GM12874 (cell line): ENCODE data around the gene JAML.

Experiments used
- TF ChIP-seq, protein P1 (sequence below): IDR thresholded peaks from 2 replicates; pipeline ENCODE4 v1.5.1; 2011; ENCODE audit warnings: low read depth, mild to moderate bottlenecking, control low read depth, low read length, moderate library complexity; ENCODE audit not compliant: insufficient read depth

JAML gene, protein sequence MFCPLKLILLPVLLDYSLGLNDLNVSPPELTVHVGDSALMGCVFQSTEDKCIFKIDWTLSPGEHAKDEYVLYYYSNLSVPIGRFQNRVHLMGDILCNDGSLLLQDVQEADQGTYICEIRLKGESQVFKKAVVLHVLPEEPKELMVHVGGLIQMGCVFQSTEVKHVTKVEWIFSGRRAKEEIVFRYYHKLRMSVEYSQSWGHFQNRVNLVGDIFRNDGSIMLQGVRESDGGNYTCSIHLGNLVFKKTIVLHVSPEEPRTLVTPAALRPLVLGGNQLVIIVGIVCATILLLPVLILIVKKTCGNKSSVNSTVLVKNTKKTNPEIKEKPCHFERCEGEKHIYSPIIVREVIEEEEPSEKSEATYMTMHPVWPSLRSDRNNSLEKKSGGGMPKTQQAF

GRCh38 chr11:118224511-118225188, at the start of gene JAML:
Gene JAML, minus strand, starts transcription at chr11:118225011. Its CDS starts 10,145 bp downstream, at chr11:118214866.
- TF ChIP-seq, protein P1, sequence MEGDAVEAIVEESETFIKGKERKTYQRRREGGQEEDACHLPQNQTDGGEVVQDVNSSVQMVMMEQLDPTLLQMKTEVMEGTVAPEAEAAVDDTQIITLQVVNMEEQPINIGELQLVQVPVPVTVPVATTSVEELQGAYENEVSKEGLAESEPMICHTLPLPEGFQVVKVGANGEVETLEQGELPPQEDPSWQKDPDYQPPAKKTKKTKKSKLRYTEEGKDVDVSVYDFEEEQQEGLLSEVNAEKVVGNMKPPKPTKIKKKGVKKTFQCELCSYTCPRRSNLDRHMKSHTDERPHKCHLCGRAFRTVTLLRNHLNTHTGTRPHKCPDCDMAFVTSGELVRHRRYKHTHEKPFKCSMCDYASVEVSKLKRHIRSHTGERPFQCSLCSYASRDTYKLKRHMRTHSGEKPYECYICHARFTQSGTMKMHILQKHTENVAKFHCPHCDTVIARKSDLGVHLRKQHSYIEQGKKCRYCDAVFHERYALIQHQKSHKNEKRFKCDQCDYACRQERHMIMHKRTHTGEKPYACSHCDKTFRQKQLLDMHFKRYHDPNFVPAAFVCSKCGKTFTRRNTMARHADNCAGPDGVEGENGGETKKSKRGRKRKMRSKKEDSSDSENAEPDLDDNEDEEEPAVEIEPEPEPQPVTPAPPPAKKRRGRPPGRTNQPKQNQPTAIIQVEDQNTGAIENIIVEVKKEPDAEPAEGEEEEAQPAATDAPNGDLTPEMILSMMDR = no peak

- TF ChIP-seq, protein P1 = no peak
Observed at GRCh38 chr11:118274186-118274585, 49.4 kb upstream of the JAML start.

DNA sequence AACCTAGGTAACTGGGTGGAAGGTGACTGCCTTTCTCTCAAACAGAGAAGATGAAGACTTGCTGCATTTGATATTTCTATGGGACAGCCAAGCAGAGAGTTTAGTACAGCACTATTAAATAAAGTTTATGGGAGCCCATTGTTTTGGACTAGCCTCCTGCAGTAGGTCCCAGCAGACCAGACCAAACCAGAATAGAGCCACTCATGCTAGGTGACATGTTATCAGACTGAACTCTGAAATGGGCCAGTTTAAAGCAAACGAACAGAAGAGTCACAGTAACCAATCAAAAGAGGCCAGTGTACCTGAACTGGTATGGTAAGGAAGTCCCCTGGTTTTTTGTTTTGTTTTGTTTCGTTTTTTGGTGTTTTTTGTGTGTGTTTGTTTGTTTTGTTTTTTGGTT, 47.2 kb upstream of the JAML start:
- TF ChIP-seq, protein P1 = no peak

DNA sequence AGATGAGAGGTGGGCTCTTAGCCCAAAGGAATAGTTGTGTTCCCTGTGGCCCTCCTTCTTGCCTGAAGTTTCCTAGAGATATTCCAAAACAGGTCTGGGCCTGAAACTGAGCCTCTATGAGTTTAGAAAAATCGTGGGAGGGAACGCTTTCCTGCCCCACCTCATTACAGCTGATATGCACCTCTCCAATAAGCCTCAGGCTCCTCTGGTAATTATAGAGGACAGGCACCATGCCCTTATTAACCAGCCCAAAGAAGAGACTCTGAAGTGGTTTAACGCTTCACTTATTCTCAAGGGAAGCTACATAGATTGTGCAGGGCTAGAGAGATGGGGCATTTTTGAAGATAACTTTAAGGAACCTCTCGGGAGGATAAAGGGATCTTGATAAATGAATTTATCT, 42.7 kb upstream of the JAML start:
- TF ChIP-seq, protein P1 = no peak

- TF ChIP-seq, protein P1 = no peak
Observed at GRCh38 chr11:118265954-118266353, 41.1 kb upstream of the JAML start.

DNA sequence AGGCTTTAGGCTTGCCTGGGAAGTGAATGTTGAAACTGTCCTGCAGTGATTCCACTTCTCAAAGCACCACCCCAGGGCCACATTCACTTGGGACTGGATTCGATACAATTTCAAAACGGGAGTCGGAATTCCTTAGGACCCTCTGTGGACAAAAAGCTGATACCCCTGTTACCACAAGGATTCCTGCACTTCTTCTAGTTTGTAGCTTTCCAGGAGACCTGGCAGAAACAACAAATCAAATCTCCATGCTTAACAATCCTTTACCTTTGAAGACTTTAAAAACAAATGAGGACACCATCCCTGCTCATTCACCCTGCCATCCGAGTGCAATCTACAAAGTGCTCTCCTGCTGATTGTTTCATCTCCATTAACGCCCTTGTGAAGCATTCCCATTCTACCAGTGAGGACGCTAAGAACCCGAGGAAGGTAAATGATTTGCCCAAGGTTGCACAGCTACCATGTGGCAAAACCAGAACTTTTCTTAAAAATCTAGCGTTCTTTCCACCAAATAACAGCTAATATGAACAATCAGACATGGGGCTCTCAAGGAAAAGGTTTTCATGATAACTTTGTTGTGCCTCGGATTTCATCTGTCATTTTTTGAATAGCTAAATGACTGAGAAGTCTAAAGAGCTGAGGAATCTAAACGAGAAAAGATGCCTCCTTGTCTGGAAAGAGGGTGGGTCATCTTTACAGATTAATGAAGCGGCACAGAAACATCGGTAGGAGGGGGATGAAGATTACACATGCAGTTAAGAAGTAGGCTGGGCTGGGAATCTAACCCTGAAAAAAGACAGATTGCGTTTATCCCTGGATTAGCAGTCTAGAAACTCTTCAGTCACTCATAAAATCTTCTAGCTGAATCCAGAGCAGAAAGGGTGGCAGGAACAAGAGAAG, 40.0 kb upstream of the JAML start:
- TF ChIP-seq, protein P1 = no peak
